ENCODE results near the gene QSER1. TPM values are rescaled to one million over a fixed set of nuclear protein-coding genes. Genes with fewer than 3 reads are reported as not detected.

QSER1 gene
- total and polyA plus RNA-seq, 2 donors (not counting 1 experiment from before 2014, with no cell fraction given) = 9.6 to 17.2 TPM

DNA sequence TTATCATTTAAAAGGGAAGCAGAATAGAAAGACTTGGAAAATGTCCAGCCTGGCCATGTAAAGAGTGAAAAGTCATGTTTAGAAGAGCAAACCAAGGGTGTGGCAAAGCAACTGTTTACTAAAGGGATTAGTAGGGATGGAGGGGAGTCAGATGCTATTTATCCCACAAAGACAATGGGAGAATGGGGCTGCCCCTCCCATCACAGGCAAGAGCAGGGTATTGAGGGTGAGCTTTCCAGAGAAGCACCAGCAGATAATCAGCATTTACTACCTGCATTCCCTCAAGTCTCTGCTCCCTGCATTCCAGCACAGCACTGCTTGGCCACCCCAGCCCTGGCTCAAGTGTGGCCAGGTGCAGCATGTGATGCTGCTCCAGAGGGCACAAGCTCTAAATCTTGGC is 18.5 kb upstream of the QSER1 start:
- Histone ChIP-seq H3K27me3 (ENCODE audit: control insufficient read depth, insufficient read depth, low read length) (no peaks in the 10 kb centered on the region), H3K4me1 (ENCODE audit: control insufficient read depth, extremely low read depth, insufficient read depth, low read length) (no peaks in the 10 kb centered on the region), H2AFZ (ENCODE audit: low read length) (no peak overlapping the region), H3K9me3 (ENCODE audit: control insufficient read depth, insufficient read depth, low read depth, low read length) (no peaks in the 10 kb centered on the region), H3K4me2 (ENCODE audit: extremely low read depth, insufficient read depth, low read length) (no peak overlapping the region), H3K4me3 (replicated peaks in 1 of 4; ENCODE audit: control extremely low read depth in 1 of 4, insufficient read depth in 1 of 4, low read depth in 3 of 4, low read length in 4 of 4) (no peak overlapping the region), H3K79me2 (ENCODE audit: control insufficient read depth, insufficient read depth, low read length) (no peaks in the 10 kb centered on the region), H3K27ac (ENCODE audit: insufficient read depth, low read length) (no peak overlapping the region), H4K20me1 (ENCODE audit: control insufficient read depth, extremely low read depth, insufficient read depth, low read length) (no peaks in the 10 kb centered on the region), H3K9ac (ENCODE audit: insufficient read depth, low read length) (no peak overlapping the region), H3K36me3 (ENCODE audit: control insufficient read depth, insufficient read depth, low read length) (no peaks in the 10 kb centered on the region)
- TF ChIP-seq EZH2 (IDR thresholded peaks at IDR 0.05; ENCODE audit: low read length, missing control alignments) (no peak), CTCF (conservative IDR thresholded peaks at IDR 0.05 in 1 of 2, IDR thresholded peaks at IDR 0.05 in 1 of 2; ENCODE audit: low read depth in 1 of 2, low read length in 2 of 2) (no peak)
- no peak for DNase-seq (ENCODE audit: low read depth in 2 of 2)

DNA sequence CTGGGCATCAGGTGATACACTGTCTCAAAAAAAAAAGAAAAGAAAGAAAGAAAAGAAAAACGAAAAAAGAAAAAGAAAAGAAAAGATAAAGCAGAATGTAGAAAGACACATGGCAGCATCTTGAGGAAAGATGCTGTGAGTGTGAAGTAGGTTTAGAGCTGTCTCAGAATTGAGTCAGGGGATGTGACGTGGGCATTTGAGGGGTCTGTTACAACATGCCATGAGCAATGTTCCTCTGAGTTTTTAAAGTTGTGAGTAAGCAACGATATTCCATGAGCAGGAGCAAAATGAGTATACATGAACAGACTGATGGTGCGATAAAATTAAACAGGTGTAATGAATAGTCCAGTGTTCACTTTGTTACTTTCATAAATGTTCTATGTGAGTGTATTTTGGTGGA is 11.3 kb upstream of the QSER1 start:
- no peak overlapping the region for H3K4me2 ChIP-seq (ENCODE audit: extremely low read depth, insufficient read depth, low read length)
- no peak overlapping the region for H2AFZ ChIP-seq (ENCODE audit: low read length)
- H3K9me3 ChIP-seq (ENCODE audit: control insufficient read depth, insufficient read depth, low read depth, low read length) = no peaks in the 10 kb centered on the region
- H4K20me1 ChIP-seq (ENCODE audit: control insufficient read depth, extremely low read depth, insufficient read depth, low read length) = no peaks in the 10 kb centered on the region
- no peaks in the 10 kb centered on the region for H3K4me1 ChIP-seq (ENCODE audit: control insufficient read depth, extremely low read depth, insufficient read depth, low read length)
- H3K9ac ChIP-seq (ENCODE audit: insufficient read depth, low read length) = no peak overlapping the region
- no peak overlapping the region for H3K4me3 ChIP-seq (replicated peaks in 1 of 4; ENCODE audit: control extremely low read depth in 1 of 4, insufficient read depth in 1 of 4, low read depth in 3 of 4, low read length in 4 of 4)
- TF ChIP-seq EZH2 (IDR thresholded peaks at IDR 0.05; ENCODE audit: low read length, missing control alignments) (no peak), CTCF (conservative IDR thresholded peaks at IDR 0.05 in 1 of 2, IDR thresholded peaks at IDR 0.05 in 1 of 2; ENCODE audit: low read depth in 1 of 2, low read length in 2 of 2) (no peak)
- no peaks in the 10 kb centered on the region for H3K27me3 ChIP-seq (ENCODE audit: control insufficient read depth, insufficient read depth, low read length)
- DNase-seq (ENCODE audit: low read depth in 2 of 2) = no peak
- H3K27ac ChIP-seq (ENCODE audit: insufficient read depth, low read length) = no peak overlapping the region
- no peaks in the 10 kb centered on the region for H3K79me2 ChIP-seq (ENCODE audit: control insufficient read depth, insufficient read depth, low read length)
- no peaks in the 10 kb centered on the region for H3K36me3 ChIP-seq (ENCODE audit: control insufficient read depth, insufficient read depth, low read length)

DNA sequence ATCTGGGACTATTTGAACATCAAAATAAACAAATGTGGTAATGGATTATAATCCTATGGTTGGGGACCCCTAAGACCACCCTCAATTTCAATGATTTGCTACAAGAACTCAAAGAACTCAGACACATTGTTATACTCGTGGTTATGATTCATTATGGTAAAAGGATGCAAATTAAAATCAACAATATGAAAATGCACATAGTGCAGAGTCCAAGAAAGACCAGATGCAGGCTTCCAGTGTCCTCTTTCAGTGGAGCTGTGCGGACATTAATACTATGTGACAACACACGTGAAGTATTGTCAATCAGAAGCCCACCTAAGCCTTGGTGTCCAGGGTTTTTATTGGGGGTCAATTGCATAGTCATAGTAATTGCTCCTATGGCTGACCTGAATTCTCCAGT is 9.2 kb upstream of the QSER1 start:
- Histone ChIP-seq H3K79me2 (ENCODE audit: control insufficient read depth, insufficient read depth, low read length) (no peaks in the 10 kb centered on the region), H3K4me3 (replicated peaks in 1 of 4; ENCODE audit: control extremely low read depth in 1 of 4, insufficient read depth in 1 of 4, low read depth in 3 of 4, low read length in 4 of 4) (no peak overlapping the region), H3K9ac (ENCODE audit: insufficient read depth, low read length) (no peak overlapping the region), H2AFZ (ENCODE audit: low read length) (no peak overlapping the region), H3K9me3 (ENCODE audit: control insufficient read depth, insufficient read depth, low read depth, low read length) (no peaks in the 10 kb centered on the region), H3K27ac (ENCODE audit: insufficient read depth, low read length) (no peak overlapping the region), H3K4me2 (ENCODE audit: extremely low read depth, insufficient read depth, low read length) (no peak overlapping the region), H3K4me1 (ENCODE audit: control insufficient read depth, extremely low read depth, insufficient read depth, low read length) (peaks cover 2% of the 10 kb centered on the region), H3K27me3 (ENCODE audit: control insufficient read depth, insufficient read depth, low read length) (no peaks in the 10 kb centered on the region), H4K20me1 (ENCODE audit: control insufficient read depth, extremely low read depth, insufficient read depth, low read length) (no peaks in the 10 kb centered on the region), H3K36me3 (ENCODE audit: control insufficient read depth, insufficient read depth, low read length) (no peaks in the 10 kb centered on the region)
- DNase-seq (ENCODE audit: low read depth in 2 of 2) = no peak
- no peak for TF ChIP-seq CTCF (conservative IDR thresholded peaks at IDR 0.05 in 1 of 2, IDR thresholded peaks at IDR 0.05 in 1 of 2; ENCODE audit: low read depth in 1 of 2, low read length in 2 of 2)
- no peak for TF ChIP-seq EZH2 (IDR thresholded peaks at IDR 0.05; ENCODE audit: low read length, missing control alignments)
